GM13976 (cell line): ENCODE data around the gene ENTR1.

ENCODE experiments used
- DNase-seq: peaks from one replicate; pipeline ENCODE4 v3.0.0; 2012; ENCODE audit warnings: low spot score
- in situ Hi-C: fragments of 300-500 bp; cut with MboI; formaldehyde crosslinking; loops from one replicate; pipeline ENCODE4 v1.12.0; 2022; ENCODE audit warnings: low sequenced_read_pairs, mixed read lengths, inconsistent platforms; ENCODE audit not compliant: unreplicated experiment
- TF ChIP-seq, protein P1 (sequence below): IDR thresholded peaks from 2 replicates; pipeline ENCODE4 v1.5.1; 2012; ENCODE audit warnings: borderline replicate concordance, mild to moderate bottlenecking; ENCODE audit not compliant: insufficient read depth; ENCODE audit errors: extremely low read depth, missing control alignments, control extremely low read depth

Gene ENTR1

DNA sequence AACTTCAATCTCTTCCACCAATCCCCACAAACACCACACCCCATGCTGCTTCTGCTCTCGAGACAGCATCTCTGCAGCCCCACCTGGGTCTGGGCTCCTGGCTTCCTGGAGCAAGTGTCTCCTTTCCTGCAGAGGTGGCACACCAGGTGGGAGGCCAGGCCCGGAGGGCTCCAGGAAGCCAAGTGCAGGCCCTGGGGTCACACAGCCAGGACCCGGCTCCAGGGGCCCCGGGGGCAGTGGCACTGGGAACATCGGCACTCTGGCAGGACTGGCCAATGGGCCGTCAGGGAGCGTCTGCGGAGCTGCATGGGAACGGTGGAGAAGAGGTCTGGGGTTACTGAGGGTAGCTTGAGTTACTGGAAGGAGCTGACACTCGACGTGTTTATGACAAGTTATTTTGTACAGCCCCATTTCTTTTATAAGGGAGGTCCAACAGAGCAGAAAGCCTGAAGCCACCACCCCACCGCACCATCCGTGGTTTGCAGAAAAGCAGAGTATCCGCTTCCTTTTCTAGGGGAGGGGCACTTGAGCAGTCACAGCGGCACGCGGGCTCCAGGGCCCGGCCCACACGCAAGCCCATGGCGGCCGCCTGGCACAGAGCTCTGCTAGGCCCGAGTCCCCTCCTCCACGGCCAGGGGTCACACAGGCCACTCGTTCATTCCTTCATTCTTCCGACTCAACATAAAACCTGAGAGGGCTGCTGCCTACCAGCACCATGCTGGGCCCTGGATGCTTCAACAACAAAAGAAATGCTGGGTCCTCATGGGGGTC is 43.8 kb upstream of the ENTR1 start:
- in situ Hi-C loops: no loop called here
- TF ChIP-seq, protein P1, sequence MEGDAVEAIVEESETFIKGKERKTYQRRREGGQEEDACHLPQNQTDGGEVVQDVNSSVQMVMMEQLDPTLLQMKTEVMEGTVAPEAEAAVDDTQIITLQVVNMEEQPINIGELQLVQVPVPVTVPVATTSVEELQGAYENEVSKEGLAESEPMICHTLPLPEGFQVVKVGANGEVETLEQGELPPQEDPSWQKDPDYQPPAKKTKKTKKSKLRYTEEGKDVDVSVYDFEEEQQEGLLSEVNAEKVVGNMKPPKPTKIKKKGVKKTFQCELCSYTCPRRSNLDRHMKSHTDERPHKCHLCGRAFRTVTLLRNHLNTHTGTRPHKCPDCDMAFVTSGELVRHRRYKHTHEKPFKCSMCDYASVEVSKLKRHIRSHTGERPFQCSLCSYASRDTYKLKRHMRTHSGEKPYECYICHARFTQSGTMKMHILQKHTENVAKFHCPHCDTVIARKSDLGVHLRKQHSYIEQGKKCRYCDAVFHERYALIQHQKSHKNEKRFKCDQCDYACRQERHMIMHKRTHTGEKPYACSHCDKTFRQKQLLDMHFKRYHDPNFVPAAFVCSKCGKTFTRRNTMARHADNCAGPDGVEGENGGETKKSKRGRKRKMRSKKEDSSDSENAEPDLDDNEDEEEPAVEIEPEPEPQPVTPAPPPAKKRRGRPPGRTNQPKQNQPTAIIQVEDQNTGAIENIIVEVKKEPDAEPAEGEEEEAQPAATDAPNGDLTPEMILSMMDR: no peak
- no peak for DNase-seq

DNA sequence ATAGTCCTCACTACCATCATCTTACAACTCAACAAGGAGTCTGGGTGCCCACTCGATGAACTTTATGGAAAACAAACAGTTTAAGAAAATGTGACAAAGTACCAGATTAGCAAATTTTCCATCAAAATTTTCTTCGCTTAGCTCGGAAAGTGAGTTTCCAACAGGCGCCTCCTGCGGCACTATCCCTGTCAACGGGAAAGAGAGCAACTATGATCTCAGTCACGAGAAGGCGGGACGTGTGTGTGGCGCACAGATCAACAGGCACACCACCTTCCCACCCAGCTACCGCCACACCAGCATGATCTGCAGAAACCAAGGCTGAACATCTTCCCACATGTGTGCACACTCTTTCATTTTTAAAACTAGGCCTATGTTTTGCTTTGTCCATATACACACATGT is 42.9 kb upstream of the ENTR1 start:
- no peak for DNase-seq
- TF ChIP-seq, protein P1: no peak
- in situ Hi-C loops: no loop called here

DNA sequence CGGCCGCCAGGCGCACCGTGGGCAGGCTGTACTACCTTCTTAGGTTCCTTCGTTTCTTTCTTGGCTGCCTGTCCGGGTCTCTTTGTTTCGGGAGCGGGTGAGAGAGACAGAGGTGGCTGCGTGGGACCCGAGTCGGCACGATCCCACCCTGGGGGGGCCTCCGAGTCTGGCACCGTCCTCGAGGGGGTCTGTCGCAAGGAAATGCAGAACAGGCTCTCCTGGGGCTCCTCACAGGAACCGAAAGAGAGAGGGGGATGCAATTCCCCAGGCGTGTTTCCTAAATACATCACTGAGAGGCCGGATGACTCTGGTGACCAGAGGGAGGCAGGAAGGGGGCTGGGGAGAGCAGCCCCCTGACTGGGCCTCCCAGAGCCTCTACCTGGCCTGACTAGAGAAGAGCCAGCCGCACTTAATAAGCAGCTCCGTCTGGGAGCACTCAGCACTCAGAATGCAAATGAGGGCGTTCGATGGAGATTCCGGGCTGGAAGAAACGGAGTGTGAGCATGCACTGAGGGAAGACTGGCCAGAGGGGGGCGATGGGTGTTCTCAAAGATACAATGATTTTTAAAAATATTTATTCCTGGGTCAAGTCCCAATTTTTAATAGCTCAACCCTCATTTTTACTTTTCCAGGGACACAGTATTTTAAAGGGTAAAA is 40.9 kb upstream of the ENTR1 start:
- TF ChIP-seq, protein P1: no peak
- DNase-seq: no peak
- in situ Hi-C loops: no loop called here

- in situ Hi-C loops: no loop called here
- no peak for DNase-seq
- TF ChIP-seq, protein P1: no peak
These were observed 38.2 kb upstream of the ENTR1 start for GRCh38 chr9:136448655-136449054.

- TF ChIP-seq, protein P1: no peak
- in situ Hi-C loops: no loop called here
- DNase-seq: no peak
These were observed 36.9 kb upstream of the ENTR1 start for GRCh38 chr9:136447173-136447778.

DNA sequence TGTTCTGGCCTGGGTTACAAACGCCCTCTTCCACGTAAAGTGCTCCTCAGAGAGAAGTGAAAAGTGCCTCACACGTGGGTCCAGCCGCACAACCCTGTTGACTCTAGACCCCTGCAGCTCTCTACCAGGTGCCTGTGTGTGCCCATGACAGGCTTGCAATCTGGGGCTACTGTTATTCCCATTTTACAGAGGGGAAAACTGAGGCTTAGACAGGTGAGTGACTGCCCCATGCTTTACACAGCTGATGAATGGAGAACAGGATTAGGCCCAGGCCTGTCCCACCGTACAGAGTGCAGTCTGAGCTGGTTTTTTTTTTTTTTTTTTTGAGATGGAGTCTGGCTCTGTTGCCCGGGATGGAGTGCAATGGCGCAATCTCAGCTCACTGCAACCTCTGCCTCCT is 35.4 kb upstream of the ENTR1 start:
- DNase-seq: no peak
- TF ChIP-seq, protein P1: no peak

More for the DNA sequence above, 35.4 kb upstream of the ENTR1 start:
- in situ Hi-C loops: no loop called here
